Measurements from ENCODE around the gene ZNF439.

DNA sequence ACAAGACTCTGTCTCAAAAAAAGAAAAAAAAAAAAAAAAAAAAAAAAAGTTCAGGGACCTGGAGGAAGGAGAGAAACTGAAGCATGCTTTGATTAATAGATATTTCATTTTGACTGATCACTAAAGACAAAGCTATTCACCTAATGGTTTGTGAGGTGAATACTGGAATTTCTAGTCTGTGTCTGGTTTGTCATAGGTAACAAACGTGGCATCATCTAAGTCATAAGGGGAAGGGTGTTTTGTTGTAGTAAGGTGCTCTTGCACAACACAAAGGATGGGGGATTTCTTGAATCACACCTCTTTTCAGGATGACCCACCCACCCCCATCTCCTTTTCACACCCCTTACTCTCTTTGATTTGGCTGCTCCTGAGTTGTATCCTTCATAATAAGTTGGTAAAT is 25.2 kb downstream of the ZNF439 start:
- TF ChIP-seq, protein P1, sequence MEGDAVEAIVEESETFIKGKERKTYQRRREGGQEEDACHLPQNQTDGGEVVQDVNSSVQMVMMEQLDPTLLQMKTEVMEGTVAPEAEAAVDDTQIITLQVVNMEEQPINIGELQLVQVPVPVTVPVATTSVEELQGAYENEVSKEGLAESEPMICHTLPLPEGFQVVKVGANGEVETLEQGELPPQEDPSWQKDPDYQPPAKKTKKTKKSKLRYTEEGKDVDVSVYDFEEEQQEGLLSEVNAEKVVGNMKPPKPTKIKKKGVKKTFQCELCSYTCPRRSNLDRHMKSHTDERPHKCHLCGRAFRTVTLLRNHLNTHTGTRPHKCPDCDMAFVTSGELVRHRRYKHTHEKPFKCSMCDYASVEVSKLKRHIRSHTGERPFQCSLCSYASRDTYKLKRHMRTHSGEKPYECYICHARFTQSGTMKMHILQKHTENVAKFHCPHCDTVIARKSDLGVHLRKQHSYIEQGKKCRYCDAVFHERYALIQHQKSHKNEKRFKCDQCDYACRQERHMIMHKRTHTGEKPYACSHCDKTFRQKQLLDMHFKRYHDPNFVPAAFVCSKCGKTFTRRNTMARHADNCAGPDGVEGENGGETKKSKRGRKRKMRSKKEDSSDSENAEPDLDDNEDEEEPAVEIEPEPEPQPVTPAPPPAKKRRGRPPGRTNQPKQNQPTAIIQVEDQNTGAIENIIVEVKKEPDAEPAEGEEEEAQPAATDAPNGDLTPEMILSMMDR (IDR thresholded peaks at IDR 0.05), result no peak
- TF ChIP-seq POLR2A (IDR thresholded peaks at IDR 0.05), result no peak
